Iris pigment epithelial cell (primary cell): ENCODE results near the gene FAU.

Experiments
- DNase-seq: peaks from one replicate; pipeline ENCODE4 v3.0.0-alpha.2; 2011; ENCODE audit warnings: low read depth

Gene FAU

DNA sequence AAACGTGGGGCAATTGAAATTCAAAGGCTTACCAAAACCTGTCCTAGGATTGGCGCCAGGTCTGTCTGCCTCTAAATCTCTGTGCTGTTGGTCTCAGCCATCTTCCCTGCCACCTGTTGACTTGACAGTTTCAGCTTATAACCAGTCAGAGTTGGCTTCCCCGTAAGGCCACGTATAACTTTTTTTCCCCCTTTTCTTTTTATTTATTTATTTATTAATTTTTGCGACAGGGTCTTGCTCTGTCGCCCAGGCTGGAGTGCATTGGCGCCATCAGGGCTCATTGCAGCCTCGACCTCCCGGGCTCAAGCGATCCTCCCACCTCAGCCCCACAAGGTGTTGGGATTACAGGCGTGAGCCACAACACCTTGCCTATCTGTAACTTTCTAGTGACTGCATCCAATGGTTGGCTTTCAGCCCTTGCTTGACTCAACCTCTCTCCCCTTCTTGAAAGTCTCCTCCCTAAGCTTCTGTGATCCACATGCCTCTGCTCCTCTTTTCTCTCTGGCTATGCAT is 13.8 kb upstream of the FAU start:
- no peak for DNase-seq

DNA sequence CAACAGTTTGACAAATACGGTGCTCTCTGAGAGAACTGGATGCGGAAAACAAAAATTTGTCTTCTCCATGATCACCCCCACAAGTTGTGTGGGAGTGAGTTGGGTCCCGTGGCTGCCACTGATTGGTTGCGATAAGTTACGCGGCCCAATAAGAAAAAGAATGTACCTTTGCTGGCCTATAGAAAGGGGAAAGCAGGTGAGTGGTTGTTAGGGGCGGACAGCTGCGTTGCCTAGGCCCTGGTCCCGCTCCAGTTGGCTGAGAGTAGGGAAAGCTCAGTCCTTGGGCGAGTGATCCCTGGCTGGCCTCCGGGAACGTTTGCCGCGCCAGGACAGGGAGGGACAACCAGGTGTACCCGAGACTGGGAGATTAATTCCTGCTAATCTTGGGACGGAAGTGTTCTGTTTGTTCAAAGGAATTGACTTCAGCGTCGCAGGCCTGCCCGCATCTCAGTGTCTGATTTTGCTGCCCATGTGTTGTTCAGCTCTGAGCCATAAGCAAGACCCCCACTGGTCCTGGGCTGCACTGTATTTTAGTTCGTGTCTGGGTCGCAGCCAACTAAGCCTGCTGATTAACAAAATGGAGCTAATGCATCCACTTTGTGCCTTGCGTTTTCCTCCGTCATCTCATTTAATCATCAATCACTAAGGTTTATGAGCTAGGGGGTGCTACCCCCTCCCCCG is 13.2 kb upstream of the FAU start:
- DNase-seq, result peak; percentile 98

DNA sequence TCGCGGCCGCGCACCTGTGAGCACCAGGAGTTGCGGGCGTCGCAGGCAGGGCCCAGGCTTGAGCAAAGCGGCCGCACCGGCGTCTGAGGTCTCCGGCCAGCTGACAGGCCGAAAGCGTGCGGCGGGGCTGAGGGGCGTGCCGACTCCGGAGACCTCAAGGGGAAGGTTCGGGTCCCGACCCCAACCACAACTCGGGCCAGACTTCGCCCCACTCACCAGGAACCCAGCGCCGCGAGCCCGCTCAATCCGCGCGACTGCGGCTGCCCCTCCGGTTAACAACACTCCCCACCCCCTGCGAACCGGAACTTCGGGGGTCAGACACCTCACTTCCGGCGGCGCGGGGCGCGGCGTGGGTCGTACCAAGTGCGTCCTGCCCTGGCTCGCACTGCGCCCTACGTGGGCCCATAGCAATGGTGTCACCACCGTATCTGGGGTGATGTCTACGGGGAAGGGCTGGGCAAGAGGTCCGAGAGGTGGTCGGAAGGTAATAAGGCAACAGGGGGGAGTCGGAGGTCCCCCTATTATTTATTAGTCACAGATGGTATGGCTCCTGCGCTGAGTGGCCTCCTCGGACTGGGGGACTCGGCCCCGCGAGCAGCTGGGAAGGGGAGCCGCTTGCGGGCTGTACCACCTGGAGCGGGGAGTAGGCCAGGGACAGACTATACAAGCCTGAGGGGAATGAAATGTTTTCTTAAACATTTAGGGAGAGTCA is 12.5 kb upstream of the FAU start, which contains the start of gene SYVN1:
Gene SYVN1 (minus strand): TSS at position 280 of the 712 bp plus-strand sequence. CDS start 918 bp downstream, outside the sequence.
- DNase-seq, result peak; percentile 86

DNA sequence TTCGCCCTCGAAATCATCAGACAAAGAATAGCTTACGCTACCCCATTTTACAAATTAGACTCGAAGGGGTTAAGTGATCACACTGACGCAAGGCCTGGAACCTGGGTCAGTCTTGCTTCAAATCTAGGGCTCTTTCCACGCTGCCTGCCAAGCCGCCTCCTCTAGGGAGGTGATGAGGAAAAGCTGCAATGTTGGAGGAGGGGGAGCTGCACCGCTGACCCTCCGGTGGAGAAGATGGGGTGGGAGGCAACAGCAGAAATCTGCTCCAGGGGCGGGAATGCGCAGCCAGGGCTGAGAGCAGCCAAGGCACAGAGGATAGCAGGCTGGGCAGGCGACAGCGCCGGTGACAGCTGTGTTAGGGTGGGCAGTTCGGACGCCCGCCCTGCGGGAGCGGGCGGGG is 11.8 kb upstream of the FAU start:
- DNase-seq, result peak; percentile 43

DNA sequence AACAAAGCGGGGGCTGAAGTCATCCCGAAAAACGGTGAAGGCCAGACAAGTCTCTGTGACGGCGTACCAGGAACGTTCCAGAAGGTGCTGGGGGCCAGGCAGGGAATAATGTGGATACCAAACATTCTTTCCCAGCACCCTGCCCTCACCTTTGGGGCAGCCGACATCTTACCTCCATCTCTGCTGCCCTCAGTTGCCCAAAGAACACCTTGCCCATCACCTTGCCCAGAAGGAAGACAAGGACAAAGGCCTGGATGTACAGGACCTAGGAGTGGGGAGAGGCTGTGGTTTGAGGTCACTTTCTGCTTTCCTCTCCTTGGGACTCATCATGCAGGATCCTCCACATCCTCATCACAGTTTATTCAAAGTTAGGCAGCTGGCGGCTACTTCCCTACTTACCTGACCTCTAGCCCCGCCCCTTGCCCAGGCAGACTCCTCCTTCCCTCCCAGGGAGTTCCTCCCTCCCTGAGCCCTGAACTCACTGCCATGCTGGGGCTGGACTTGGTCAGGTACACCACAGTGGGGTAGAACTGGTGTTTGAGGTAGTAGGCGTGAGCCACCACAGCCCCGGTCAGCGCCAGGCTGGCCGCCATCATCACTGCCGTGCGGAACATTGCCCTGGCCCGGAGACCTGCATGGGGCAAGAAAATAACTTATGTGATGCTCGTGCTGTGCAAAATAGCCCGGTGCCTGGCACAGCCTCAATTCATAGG is 11.2 kb upstream of the FAU start:
- DNase-seq, result no peak

DNA sequence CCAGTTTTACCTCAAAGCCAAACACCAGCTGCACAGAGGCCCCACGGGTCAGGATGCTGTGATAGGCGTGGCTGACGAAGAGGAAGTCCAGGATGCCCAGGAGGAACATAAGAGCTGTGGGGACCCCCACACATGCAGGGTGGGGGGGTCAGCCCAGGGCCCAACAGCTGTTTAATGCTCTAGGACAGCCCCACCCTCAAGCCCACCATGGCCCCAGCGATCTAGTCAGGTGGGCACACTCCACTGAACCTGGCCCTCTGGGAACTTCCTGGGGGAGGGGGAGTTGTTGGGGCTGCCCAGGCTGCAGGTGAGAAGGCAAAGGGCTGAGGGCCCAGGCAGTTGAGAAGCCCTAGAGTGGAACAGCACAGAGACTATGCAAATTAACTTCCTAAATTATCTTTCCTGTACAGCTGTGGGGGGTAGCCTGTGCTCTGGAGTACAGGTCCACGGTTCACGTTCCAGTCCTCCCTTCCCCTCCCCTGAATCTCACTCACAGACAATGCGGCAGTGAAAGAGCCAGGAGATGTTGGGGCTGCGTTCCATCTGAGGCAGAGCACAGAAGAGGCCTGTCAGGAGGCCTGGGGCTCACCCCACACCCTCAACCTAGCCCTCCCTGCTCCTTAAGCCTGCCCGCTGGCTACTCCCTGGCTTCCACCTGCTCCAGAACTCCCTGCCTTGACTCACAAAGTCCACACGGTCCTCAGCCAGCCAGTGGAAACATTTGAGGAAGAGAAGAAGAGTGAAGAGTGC is 10.5 kb upstream of the FAU start:
- no peak for DNase-seq

DNA sequence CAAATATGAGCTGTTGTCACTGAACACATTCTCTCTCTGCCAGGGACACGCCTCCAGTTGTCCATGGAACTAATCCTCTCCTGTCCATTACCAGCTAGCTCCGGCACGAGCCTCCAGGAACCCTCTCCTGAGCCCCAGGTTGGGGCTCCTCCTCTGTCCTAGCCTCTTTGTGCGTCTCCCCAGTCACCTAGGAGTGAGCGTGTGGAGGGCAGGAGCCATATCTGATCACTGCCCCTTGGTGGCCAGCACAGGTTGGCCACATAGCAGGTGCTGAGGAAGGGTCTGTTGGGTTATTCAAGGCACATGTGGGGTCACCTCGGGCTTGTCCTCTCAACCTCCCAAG is 9.9 kb upstream of the FAU start:
- DNase-seq, result no peak

DNA sequence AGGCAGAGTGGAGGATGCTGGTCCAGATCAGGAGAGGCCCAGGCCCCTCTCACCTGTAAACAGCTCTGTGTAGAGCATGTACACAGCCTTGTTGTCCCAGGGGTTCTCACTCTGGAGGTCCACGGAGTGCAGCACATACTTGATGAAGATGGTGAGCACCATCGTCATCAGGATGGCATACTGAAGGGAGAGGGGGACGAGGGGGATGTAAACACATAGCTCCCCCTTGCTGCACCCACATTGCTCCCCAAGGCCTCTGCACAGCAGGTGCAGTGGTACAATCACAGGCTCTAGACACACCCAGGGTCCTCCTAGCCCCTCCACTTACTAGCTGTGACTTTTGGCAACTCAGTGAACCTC is 9.5 kb upstream of the FAU start:
- no peak for DNase-seq

DNA sequence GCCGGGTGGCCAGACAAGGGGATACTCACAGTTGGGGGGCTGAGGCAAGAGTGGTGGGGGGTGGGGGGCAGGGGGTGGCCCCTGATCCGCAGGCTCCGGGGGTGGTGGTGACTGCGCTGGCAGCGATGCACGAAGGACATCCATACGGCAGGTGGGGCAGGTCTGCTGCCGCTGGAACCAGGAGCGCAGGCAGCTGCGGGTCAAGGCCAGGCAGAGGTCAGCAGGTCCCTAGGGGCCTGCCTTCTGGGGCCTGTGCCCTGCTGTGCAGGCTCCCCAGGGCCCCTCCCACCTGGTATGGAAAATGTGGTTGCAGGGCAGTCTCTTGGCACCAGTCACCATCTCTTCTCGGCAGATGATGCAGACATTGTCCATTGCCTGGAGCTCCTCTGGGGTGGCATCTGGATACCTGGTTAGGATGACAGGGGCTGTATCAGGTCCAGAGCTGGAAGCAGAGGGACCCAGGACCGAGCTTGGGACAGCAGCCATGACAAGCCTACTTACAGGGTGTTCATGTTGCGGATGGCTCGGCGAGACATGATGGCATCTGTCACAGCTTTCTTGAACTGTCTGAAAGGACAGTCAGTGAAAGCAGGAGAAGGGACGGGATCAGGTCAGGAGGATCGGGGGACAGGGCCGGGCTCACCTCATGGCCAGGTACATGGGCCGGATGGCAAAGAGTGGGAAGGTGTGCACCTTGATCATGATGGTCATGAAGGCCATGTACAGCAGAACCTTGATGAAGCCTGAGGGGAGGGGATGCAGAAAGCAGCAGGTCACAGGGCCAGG is 8.9 kb upstream of the FAU start:
- no peak for DNase-seq

DNA sequence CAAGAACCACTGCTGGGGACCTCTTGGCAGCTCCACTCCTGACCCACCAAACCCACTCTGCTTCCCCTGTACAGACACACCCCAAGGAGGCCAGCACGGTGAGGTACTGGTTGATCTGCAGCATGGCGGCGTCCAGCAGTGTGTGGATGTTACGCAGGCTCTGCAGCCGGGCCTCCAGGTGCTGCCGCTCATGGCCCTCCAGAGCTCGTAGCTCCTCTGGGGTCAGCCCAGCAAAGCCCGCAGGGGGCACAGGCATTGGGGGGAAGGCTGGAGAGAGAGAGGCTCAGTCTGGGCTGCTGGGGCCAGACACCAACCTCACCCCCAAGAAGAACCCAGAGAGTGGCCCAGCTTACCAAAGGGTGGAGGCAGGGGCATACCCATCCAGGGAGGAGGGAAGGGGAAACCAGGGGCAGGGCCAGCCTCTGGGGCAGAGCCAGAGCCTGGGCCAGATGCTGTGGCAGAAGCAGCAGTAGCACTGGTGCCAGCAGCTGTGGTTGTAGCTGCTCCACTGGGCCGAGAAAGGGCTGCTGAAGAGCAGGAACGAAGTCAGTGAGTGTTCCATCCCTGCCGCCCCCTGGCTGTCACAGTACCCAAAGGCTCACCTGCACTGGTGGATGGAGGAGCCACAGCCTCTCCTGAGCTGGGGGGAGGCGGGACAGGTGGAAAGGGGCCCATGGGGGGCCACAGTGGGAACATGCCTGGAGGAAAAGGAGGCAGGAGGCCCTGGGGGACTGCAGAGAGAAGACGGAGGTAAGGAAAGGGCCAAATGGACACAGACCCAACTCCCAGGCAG is 7.9 kb upstream of the FAU start:
- DNase-seq, result no peak

DNA sequence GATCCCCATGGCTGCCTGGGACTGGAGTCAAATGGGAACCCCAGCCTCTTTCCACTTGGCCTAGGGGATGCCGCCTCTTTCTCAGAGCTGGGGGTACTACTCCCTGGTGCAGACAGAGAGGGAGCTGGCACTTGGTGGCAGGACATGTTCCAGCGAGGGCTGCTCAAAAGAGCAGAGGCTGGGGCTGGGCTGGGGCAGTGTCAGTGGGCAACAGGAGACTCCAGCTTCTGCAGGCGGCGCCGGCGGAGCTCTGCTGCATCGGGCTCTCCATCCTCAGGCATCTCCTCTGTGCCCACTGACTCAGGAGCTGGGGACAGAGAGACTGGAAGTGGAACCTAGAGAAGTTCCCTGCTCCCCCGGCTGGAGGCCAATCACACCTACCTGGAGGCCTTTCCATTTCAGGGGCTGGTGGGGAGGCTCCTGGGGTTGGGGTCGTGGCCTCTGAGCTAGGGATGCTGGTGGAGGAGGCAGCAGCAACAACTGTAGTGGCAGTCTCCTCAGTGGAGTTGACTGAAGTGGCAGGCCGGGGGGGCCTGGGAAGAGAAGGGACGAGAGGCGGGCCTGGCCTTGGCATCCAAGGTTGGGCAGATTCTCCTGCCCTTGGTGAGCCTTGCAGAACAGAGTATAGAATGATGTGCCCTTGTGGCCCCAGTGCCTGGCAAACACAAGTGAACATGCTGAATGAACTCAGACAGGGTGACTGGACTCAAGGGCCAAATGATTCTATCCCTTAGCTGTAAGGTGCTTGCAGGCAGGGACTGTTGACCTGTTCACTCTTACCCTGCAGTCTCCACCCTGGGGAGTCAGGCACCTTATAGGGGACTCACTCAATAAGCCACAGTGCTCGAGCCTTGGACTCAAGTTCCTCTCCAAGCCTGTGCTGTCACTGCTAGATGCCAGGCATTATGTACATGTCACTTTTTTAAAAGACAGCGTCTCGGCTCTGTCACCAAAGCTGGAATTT is 6.5 kb upstream of the FAU start:
- no peak for DNase-seq

DNA sequence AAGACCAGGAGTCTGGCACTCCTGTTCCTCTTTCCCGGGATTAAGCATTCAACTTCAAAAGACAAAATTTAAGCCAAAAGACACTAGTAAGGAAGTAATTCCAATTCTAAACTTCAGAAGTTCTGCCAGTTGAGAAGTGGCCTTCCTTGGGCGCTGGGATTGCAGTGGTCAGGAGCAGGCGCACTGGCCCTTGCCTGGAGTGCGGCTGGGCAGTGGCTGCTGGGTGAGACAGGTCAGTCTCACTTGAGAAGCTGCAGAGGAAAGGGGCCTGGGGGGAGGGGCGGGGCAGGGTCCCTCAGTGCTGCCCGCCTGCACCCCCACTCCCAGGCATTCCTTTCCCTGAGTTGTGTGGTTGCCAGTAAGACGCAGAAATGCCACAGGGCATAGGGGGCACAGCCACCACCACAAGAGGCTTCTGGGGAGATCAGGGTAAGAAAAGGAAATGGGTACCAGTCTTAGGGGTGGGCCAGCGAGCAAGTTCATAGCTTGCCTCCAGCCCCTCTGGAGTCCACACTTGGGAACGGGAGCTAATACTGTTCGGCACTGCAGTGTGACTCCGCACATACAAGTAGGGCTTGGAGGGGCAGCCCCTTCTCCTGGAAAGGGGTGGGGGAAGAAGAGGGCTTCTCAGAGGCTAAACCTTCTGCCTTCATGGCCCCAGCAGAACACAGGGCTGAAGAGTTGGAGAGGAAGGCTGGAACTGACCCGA is 5.7 kb upstream of the FAU start:
- DNase-seq, result no peak

DNA sequence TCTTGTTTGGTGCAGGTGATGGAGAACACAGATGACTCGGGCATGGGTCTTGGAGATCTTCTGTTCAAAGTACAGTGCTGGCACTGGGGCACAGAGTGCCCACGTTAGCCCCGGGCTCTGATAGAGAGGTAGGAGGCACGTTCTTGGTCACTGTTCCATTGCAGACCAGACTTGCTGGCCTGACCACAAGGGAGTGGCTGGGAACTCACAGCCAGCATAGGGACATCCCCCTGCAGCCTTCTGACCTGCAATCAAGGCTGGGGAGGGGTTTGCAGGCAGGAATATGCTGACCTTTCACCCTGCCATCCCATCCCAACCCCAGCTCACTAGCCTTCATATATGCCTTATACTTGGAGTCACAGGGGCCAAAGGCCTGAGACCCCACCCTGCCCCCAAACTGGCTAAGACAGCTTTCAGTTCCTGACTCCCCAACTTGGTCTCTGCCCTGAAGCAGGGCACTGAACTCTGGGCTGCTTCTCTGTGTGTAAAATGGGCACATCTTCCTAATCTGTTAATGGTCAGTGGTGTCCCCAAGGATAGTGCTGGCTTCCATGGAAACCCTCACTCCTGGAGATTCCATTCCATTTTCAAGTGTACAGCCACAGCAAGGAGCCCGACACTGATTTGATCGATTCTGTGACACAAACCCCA is 4.8 kb upstream of the FAU start:
- no peak for DNase-seq

DNA sequence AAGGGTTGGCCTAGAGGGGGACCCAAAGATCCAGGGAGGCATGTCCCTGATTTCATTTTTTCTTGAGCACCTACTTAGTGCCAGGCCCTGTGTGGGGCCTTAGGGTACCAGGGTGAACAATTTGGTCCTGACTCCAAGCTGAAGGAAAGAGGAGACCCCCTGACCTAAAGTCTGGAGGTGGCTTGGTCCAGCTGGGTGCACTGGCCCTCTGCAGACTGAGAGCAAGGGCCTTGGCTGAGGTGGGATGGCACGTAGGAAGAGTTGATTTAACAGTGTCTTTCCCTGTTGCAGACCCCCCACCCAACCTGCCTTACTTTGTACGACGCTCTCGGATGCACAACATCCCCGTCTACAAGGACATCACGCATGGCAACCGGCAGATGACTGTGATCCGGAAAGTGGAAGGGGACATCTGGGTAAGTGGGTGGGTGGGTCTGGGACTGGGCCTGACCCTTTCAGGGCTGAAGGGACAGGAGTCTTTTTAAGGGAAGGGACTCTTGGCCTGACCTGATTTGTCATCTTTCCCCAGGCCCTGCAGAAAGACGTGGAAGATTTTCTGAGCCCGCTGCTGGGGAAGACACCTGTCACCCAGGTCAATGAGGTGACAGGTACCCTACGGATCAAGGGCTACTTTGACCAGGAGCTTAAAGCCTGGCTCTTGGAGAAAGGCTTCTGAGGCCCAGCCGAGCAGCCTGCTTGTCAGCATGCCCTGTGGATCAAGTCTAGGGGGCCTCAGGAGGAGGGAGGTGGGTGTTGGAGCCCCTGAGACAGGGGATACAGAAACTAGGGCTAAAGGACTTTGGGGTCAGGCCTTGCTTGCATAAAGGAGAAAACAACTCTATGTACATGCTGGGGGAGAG is 3.5 kb upstream of the FAU start:
- DNase-seq, result no peak

DNA sequence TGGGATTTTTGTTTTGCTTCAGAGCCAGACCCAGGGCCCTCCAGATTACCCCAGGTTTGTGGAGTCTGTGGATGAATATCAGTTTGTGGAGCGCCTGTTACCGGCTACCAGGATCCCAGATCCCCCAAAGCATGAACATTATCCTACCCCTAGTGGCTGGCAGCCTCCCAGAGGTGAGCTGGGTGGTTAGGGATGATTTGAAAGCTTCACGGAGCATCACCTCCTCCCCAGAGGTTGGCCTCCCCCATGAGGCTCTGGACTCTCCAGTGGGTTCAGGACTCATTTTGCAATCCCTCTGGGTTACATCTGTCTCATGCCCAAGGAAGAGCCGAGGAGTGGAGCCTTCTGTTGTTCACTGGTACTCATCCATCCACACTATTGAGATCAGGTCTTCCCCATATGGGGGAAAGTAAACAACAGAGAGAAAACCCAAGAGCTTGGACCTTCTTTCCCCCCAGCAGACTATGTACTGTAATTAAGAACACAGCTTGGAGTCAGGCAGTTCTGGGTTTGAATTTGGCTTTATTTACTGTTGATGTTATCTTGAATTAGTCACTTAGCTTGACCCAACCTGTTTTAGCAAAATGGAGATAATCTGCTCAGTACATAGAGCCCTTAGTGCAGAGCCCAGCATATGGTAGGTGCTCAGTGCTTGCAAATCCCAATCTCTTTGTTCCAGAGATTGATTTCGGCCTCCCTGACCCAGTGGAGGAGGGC is 2.7 kb upstream of the FAU start:
- no peak for DNase-seq

DNA sequence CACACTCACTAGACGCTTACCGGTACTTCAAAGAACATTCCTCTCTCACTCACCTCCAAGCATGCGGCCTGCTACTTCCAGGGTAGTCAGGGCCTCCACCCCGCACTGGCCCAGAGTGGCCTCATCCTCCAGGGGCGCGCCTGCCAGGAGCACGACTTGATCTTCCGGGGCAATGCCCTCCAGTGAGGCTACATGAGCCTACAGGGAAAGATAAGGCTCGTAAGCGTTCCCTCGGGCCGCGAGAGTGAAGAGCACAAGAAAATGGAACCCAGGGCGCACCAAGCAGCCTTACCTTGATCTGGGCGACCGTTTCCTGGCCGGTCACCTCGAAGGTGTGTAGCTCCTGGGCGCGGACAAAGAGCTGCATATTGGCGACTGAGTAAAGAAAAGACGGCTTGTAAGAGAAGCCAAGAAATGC is 478 bp downstream of the FAU start:
- DNase-seq, result no peak

DNA sequence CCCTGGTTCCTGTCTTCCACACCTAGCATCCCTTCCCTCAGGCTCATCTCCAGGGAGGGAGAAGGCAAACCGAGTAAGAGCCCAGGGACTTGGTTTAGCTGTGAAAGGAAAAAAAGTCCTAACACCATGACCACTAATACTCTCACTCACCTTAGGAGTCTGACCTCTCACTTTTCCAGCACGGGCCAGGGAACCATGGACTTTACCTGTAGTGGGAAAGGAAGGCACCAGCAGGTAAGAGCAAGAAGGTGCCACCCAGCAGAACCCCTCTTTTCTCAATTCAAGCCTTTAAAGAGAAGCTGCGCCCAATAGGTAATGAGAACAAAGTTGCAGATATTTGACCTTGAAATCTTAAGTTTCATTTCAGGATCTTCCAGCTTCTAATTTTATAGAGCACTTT is 1.1 kb downstream of the FAU start:
- DNase-seq, result no peak
